Skeletal muscle tissue (tissue), 4 donors: Measurements from ENCODE around the gene FBXO39. TPM values are rescaled to one million over a fixed set of nuclear protein-coding genes. Genes with fewer than 3 reads are reported as not detected.
"Not testable (repeated sequence)": the region's sequence is repeated elsewhere in the genome, so short reads cannot be mapped to it uniquely, and the experiment has no call there.

Experiments used
- H3K27ac ChIP-seq: one replicate; pipeline ENCODE4 v1.7.0; 2013; ENCODE audit warnings: mild to moderate bottlenecking, low read depth, low read length, inconsistent platforms
- H3K27me3 ChIP-seq, 3 donors: one replicate each; pipeline ENCODE4 v1.7.0; 2013; ENCODE audit warnings: low read length in 3 of 3; ENCODE audit not compliant: control insufficient read depth in 3 of 3, insufficient read depth in 3 of 3
- H3K36me3 ChIP-seq, 3 donors: one replicate each; pipeline ENCODE4 v1.7.0; 2013; ENCODE audit warnings: low read length in 3 of 3; ENCODE audit not compliant: control insufficient read depth in 3 of 3, insufficient read depth in 3 of 3
- H3K4me1 ChIP-seq, 3 donors: one replicate each; pipeline ENCODE4 v1.7.0; 2013; ENCODE audit warnings: low read length in 3 of 3, mild to moderate bottlenecking in 3 of 3; ENCODE audit not compliant: control insufficient read depth in 3 of 3, insufficient read depth in 3 of 3
- H3K4me3 ChIP-seq, 3 donors: one replicate each; pipeline ENCODE4 v1.7.0; 2013; ENCODE audit warnings: low read length in 3 of 3
- H3K9ac ChIP-seq, 3 donors: one replicate each; pipeline ENCODE4 v1.7.0; 2013; ENCODE audit warnings: low read length in 3 of 3, mild to moderate bottlenecking in 3 of 3, moderate library complexity in 2 of 3, low read depth in 1 of 3
- H3K9me3 ChIP-seq, 3 donors: one replicate each; pipeline ENCODE4 v1.7.0; 2013; ENCODE audit warnings: low read length in 3 of 3; ENCODE audit not compliant: control insufficient read depth in 3 of 3
- total RNA-seq: library from RNA; depleted of rRNA; stranded (reverse); fragments of >200 nt; gene quantifications from one replicate; pipeline ENCODE4 v1.2.3, GENCODE V29; 2014
- donor health status: Osteomylitis.

Gene FBXO39
- total RNA-seq, 1 donor from 2014 or later: under 0.01 TPM

DNA sequence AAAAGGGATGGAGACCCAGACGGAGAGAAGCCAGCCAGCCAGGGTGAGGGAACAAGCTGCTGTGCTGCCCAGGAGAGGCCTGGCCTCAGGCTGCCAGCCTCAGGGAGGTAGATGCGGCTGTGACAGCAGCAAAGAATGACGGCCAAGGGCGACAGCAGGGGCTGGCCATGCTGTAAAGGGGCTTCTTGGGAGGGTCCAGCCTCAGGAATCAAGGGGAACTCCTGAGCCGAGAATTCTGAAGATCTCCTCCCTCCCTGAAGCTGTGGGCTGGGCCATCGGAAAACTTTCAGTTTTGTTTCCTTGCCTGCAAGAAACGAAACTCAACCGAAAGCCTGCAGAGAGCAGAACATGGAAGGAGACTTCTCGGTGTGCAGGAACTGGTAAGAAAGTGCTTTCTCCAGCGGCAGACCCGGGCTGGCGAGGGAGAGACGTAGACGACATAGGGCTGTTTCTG is 20.3 kb upstream of the FBXO39 start, which contains the start of gene XAF1:
TSS of gene XAF1 (plus strand) at position 316 of the 454 bp plus-strand sequence. CDS start at position 349, 33 bp downstream.
- H3K36me3 ChIP-seq: peaks cover 0 to 19% (median 11%) of the 10 kb centered on the region in 3 donors
- peaks cover 30 to 40% (median 39%) of the 10 kb centered on the region in 3 donors for H3K4me1 ChIP-seq
- peaks cover 3 to 7% (median 4%) of the 10 kb centered on the region in 3 donors for H3K27me3 ChIP-seq
- H3K9ac ChIP-seq: peak within 1 kb of the TSS; percentile 81 to 82 (median 81)
- peak within 1 kb of the TSS; percentile 89 for H3K27ac ChIP-seq
- H3K9me3 ChIP-seq: no peaks in the 10 kb centered on the region
- H3K4me3 ChIP-seq: peak within 1 kb of the TSS; percentile 70 to 82 (median 76)

DNA sequence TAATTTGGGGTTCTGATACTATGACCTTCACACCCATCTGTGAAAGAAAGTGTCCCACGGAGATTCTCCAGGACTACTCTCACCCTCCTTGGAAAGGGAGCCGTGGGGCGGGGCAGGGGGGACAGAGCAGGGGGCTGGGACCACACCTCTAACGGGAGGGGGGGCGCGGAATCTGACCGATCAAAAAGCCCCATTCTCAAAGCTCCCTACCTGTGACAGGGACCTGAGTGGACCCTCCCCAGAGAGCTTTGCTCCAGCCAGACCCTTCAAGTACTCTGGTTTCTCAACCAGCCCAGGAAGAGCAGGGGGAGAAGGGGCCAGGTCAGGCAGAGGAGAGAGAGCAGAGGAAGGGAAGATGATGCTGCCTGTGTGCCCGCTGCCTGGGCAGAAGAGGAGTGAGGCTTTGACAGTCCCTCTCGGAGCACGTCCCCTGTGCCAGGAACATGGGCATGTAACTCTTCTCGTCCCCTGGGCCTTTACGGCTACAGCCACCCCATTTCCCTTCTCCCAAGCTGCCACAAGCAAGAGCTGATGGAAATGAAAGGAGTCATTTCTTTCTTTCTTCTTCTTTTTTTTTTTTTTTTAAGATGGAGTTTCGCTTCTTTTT is 19.5 kb upstream of the FBXO39 start:
- Histone ChIP-seq H3K9ac (peak overlapping the region; percentile 81 to 82 (median 81)), H3K27ac (peak overlapping the region; percentile 89), H3K27me3 (peaks cover 3 to 7% (median 4%) of the 10 kb centered on the region in 3 donors), H3K4me1 (peaks cover 30 to 40% (median 39%) of the 10 kb centered on the region in 3 donors), H3K36me3 (peaks cover 0 to 19% (median 11%) of the 10 kb centered on the region in 3 donors), H3K9me3 (no peaks in the 10 kb centered on the region), H3K4me3 (peak overlapping the region; percentile 70 to 82 (median 76))

DNA sequence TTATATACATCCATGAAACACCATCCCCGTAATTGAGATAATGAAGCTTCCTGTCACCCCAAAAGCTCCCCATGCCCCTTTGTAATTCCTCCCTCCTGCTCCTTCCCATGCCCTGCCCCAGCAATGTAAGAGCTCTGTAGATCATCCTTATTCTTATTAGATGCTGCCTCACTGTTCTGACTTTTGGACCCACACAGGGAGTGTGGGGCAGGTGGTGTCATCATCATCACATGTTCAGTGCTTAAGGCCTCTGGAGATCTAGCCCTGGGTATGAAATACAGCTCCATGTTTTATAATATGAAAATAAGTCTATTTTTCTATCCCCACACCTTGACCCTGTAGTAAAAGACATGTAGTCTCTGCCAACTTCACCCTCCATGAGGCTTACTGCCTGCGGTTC is 18.3 kb upstream of the FBXO39 start:
- Histone ChIP-seq H3K27me3 (peaks cover 3 to 7% (median 4%) of the 10 kb centered on the region in 3 donors), H3K27ac (no peak overlapping the region), H3K4me1 (peaks cover 22 to 30% (median 29%) of the 10 kb centered on the region in 3 donors), H3K36me3 (peaks cover 0 to 28% (median 11%) of the 10 kb centered on the region in 3 donors), H3K9me3 (no peaks in the 10 kb centered on the region), H3K9ac (peak overlapping the region in 1 of 3 donors; percentile 10), H3K4me3 (no peak overlapping the region)

DNA sequence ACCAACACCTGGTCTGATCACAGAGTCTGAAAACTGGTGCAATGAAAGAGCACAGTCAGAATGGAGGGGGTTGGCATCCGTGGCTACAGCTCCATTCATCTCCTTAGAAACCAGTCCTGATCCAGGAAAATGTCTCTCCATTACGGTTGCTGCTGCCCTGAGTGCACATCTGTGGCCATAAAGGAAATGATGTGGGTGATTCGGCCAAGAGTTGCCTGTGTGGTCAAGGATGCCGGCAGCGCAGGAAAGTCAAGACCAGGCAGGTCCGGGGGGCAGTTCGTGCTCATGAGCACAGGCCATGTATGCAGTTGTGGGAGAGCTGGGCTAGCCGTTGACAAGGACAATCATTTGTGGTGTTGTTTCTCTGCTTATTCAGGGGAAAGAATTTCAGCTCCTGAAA is 14.2 kb upstream of the FBXO39 start:
- Histone ChIP-seq H3K9me3 (peaks cover 0 to 2% (median 0%) of the 10 kb centered on the region in 3 donors), H3K4me1 (peaks cover 5 to 9% (median 7%) of the 10 kb centered on the region in 3 donors), H3K27ac (no peak overlapping the region), H3K36me3 (peaks cover 3 to 46% (median 14%) of the 10 kb centered on the region in 3 donors), H3K4me3 (no peak overlapping the region), H3K9ac (no peak overlapping the region), H3K27me3 (no peaks in the 10 kb centered on the region)

DNA sequence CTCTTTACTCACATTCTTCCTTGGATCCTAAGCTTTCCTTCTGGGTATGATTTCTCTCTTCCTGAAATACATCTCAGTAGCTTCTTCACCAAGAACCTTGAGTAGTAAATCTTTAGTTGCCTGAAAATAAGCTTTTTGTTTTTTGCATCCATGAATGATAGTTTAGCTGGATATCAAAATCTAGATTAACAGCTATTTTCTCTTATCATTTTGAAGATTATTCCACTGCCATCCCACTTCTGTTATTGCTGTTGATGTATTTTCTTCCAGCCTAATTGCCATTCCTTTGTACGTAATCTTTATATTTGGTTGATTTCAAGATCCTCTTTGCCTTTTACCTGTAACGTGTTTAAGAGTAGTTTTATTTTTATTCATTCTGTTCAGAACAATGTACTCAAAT is 7.6 kb upstream of the FBXO39 start:
- Histone ChIP-seq H3K9ac (no peak overlapping the region), H3K4me3 (no peak overlapping the region), H3K36me3 (peaks cover 30 to 73% (median 35%) of the 10 kb centered on the region in 3 donors), H3K27ac (no peak overlapping the region), H3K4me1 (no peaks in the 10 kb centered on the region), H3K27me3 (no peaks in the 10 kb centered on the region), H3K9me3 (peaks cover 0 to 17% (median 3%) of the 10 kb centered on the region in 3 donors)

DNA sequence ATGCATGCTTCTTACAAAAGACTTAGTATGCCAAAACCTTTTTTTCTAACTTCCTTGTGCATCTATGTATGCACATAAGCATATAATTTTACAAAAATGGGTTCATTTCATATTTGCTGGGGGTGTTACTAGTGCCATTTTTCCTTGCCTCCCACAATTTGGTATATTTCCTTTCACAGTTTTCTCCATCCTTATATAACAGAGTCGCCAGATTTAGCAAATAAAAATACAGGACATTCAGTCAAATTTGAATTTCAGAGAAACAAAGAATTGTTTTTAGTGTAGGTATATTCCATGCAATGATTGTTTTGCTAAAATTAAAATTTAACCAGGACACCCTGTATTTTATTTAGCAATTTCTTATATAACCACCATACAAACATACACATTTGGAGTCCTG is 4.0 kb upstream of the FBXO39 start:
- H3K4me3 ChIP-seq: no peak overlapping the region
- no peak overlapping the region for H3K9ac ChIP-seq
- peaks cover 28 to 55% (median 32%) of the 10 kb centered on the region in 3 donors for H3K36me3 ChIP-seq
- no peak overlapping the region for H3K27ac ChIP-seq
- H3K27me3 ChIP-seq: peaks cover 8 to 18% (median 14%) of the 10 kb centered on the region in 3 donors
- peaks cover 0 to 15% (median 3%) of the 10 kb centered on the region in 3 donors for H3K9me3 ChIP-seq
- H3K4me1 ChIP-seq: no peaks in the 10 kb centered on the region

DNA sequence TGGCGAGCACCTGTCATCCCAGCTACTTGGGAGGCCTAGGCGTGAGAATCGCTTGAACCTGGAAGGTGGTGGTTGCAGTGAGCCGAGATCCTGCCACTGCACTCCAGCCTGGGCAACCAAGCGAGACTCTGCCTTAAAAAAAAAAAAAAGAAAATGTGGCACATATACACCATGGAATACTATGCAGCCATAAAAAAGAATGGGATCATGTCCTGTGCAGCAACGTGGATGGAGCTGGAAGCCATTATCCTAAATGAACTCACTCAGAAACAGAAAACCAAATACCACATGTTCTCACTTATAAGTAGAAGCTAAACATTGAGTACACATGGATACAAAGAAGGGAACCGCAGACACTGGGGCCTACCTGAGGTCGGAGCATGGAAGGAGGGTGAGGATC is 1.1 kb upstream of the FBXO39 start:
- peaks cover 19 to 32% (median 22%) of the 10 kb centered on the region in 3 donors for H3K36me3 ChIP-seq
- H3K9me3 ChIP-seq, H3K4me3 ChIP-seq, H3K9ac ChIP-seq, H3K27ac ChIP-seq, H3K4me1 ChIP-seq: not testable (repeated sequence)
- H3K27me3 ChIP-seq: peaks cover 15 to 23% (median 17%) of the 10 kb centered on the region in 3 donors

DNA sequence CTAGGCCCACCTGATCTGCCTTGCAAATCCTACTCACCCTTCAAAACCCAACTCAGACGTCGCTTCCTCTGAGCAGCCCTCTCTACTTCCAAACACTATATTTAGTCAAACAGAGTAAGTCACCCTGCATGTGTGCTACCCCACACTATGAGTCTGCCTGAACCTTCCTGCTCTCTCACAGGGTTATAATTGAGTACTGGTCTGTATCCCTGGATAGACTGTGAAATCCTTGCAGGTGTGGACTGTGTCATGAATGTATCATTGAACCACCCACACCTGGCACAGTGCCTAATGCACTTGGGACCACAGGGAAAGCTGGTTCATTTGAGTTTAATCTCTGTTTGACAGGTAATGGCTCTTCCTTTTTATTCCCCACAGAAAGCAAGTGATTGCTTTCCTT is 3.4 kb downstream of the FBXO39 start:
- Histone ChIP-seq H3K4me3 (no peak overlapping the region), H3K9ac (no peak overlapping the region), H3K27ac (no peak overlapping the region), H3K4me1 (no peaks in the 10 kb centered on the region), H3K36me3 (no peaks in the 10 kb centered on the region), H3K27me3 (peaks cover 19 to 26% (median 22%) of the 10 kb centered on the region in 3 donors), H3K9me3 (peaks cover 0 to 3% (median 0%) of the 10 kb centered on the region in 3 donors)

DNA sequence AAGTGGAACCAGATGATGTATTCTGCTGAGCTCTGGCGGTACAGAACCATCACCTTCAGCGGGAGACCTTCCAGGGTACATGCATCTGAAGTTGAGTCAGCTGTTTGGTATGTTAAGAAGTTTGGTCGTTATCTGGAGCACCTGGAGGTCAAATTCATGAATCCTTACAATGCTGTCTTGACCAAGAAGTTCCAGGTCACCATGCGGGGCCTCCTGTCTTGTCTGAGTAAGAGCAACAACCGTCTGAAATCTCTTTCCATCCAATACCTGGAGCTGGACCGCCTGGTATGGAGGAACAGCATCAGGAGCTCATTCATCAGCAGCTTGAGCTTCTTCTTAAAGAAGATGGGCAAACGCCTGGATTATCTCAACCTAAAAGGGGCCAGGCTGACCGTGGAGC is 4.0 kb downstream of the FBXO39 start:
- H3K27ac ChIP-seq: no peak overlapping the region
- H3K4me1 ChIP-seq: no peaks in the 10 kb centered on the region
- no peaks in the 10 kb centered on the region for H3K36me3 ChIP-seq
- no peak overlapping the region for H3K9ac ChIP-seq
- H3K27me3 ChIP-seq: peaks cover 19 to 26% (median 20%) of the 10 kb centered on the region in 3 donors
- H3K4me3 ChIP-seq: no peak overlapping the region
- peaks cover 0 to 3% (median 0%) of the 10 kb centered on the region in 3 donors for H3K9me3 ChIP-seq

DNA sequence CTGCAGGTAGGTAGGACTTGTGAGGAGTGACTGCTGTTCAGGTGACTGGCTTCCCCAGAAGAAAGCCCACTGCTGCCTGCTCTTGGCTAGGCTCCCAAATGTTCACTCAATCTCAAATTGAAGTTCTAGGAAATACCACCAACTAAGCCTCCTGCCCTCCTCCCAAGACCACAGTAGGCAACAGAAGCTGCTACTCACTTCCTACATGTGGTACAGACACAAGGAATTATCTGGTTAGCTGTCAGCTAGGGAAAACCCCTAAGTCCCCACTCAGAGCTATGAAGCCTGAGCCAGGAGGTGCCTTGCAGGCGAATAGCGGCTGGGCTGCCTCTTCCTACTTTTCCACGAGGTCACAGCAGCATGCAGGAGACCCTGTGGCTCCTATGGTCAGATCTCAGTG is 4.9 kb downstream of the FBXO39 start:
- H3K9me3 ChIP-seq: peaks cover 0 to 3% (median 0%) of the 10 kb centered on the region in 3 donors
- H3K4me1 ChIP-seq: no peaks in the 10 kb centered on the region
- H3K27me3 ChIP-seq: peaks cover 15 to 21% (median 15%) of the 10 kb centered on the region in 3 donors

More for the DNA sequence above, 4.9 kb downstream of the FBXO39 start:
- Histone ChIP-seq H3K9ac (no peak overlapping the region), H3K27ac (no peak overlapping the region), H3K4me3 (no peak overlapping the region), H3K36me3 (no peaks in the 10 kb centered on the region)
